Mucosa of rectum (tissue), 2 donors: Measurements from ENCODE around the gene PDCD1.
A peak's percentile ranks its signal among the peaks of the same experiment; 100 is the strongest.
"Not testable (repeated sequence)": the region's sequence is repeated elsewhere in the genome, so short reads cannot be mapped to it uniquely, and the experiment has no call there.

Source experiments
- H3K27ac ChIP-seq, 2 donors: one replicate each; pipeline ENCODE4 v1.7.0; 2013; ENCODE audit warnings: inconsistent platforms in 2 of 2, low read depth in 2 of 2, low read length in 2 of 2
- H3K27me3 ChIP-seq, 2 donors: one replicate each; pipeline ENCODE4 v1.7.0; 2013; ENCODE audit warnings: low read length in 2 of 2; ENCODE audit not compliant: control insufficient read depth in 2 of 2, insufficient read depth in 2 of 2
- H3K36me3 ChIP-seq, 2 donors: one replicate each; pipeline ENCODE4 v1.7.0; 2013; ENCODE audit warnings: low read length in 2 of 2; ENCODE audit not compliant: control insufficient read depth in 2 of 2, insufficient read depth in 2 of 2
- H3K4me1 ChIP-seq, 2 donors: one replicate each; pipeline ENCODE4 v1.7.0; 2013; ENCODE audit warnings: low read length in 2 of 2, mild to moderate bottlenecking in 1 of 2; ENCODE audit not compliant: control insufficient read depth in 2 of 2, insufficient read depth in 2 of 2
- H3K4me3 ChIP-seq, 2 donors: one replicate each; pipeline ENCODE4 v1.7.0; 2013; ENCODE audit warnings: low read length in 2 of 2
- H3K9ac ChIP-seq, 2 donors: one replicate each; pipeline ENCODE4 v1.7.0; 2013; ENCODE audit warnings: low read length in 2 of 2, low read depth in 1 of 2, mild to moderate bottlenecking in 1 of 2
- H3K9me3 ChIP-seq, 2 donors: one replicate each; pipeline ENCODE4 v1.7.0; 2013; ENCODE audit warnings: low read length in 2 of 2; ENCODE audit not compliant: control insufficient read depth in 2 of 2
- donor health status: healthy.
- donor health status: Normal muscosa, but diverticular disease.

Gene PDCD1

DNA sequence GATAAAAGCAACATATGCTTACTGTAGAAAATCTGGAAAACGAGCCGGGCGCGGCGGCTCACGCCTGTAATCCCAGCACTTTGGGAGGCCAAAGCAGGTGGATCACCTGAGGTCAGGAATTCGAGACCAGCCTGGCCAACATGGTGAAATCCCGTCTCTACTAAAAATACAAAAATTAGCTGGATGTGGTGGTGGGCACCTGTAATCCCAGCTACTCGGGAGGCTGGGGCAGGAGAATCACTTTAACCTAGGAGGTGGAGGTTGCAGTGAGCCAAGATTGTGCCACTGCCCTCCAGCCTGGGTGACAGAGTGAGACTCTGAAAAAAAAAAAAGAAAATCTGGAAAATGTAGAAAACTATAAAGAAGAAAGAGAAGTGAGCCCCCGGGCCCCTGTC is 40.9 kb downstream of the PDCD1 start:
- not testable (repeated sequence) for H3K27ac ChIP-seq, H3K36me3 ChIP-seq, H3K4me3 ChIP-seq, H3K9me3 ChIP-seq, H3K27me3 ChIP-seq
- peaks cover 8 to 24% of the 10 kb centered on the region in 2 donors for H3K4me1 ChIP-seq
- H3K9ac ChIP-seq = peak overlapping the region in 1 of 2 donors; percentile 10

DNA sequence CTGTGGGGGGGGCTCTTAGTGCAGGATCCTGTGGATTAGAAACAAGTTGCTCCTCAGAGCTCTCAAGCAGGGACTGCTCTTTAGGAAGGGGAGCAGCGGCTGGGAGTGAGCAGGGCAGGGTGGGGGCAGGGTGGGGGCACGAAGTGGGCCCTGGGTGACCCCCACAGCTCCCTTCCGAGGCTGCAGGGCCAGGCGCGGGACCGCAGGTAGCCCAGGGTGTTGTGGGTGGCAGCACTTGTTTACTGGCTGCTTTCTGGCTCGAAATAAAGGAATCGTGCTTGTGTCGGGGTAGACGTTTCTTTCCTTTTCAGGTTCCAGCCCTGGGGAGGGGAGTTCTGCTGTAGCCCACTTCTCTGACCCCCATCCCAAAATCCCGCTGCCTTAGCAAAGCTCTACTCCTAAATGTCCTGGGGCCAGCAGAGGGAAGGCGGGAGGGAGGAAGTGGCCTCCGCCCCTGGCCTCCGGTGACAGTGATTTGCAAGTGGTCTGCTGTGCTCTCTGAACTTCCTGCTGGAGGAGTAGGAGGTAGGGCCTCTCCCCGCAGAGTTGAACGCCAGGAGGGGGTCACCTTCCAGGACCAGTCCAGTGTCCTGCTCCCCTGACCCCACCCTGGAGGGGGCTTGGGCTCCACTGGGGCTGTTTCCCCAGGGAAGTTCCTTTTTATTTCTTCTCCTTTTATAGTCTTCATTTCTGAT is 41.4 kb downstream of the PDCD1 start:
- peaks cover 0 to 3% of the 10 kb centered on the region in 2 donors for H3K27me3 ChIP-seq
- no peak overlapping the region for H3K4me3 ChIP-seq
- peaks cover 8 to 24% of the 10 kb centered on the region in 2 donors for H3K4me1 ChIP-seq
- H3K27ac ChIP-seq = no peak overlapping the region
- no peaks in the 10 kb centered on the region for H3K36me3 ChIP-seq
- H3K9me3 ChIP-seq = no peaks in the 10 kb centered on the region
- no peak overlapping the region for H3K9ac ChIP-seq

DNA sequence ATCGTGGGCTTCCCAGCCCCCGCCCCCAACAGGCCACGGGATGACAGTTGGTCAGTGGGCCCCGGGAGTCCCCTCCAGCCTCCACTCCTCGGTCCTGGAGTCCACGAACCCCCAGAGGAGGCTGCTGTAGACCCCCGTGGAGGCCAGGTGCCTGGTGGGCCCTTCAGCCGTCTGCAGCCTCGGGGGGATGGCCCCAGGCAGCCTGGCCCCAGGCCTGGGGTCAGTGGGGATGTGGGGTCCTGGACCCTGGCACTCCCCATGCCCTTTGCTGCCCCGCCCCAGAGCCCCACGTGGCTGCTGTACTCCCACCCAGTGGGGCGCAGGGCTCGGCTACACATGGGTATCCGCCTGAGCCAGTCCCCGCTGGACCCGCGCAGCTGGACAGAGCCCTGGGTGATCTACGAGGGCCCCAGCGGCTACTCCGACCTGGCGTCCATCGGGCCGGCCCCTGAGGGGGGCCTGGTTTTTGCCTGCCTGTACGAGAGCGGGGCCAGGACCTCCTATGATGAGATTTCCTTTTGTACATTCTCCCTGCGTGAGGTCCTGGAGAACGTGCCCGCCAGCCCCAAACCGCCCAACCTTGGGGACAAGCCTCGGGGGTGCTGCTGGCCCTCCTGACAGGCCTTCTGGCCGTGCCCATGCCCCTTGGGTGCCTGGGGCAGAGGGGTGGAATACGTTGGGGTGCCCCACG is 42.1 kb downstream of the PDCD1 start:
- Histone ChIP-seq H3K36me3 (no peaks in the 10 kb centered on the region), H3K27me3 (peaks cover 0 to 3% of the 10 kb centered on the region in 2 donors), H3K9ac (no peak overlapping the region)

DNA sequence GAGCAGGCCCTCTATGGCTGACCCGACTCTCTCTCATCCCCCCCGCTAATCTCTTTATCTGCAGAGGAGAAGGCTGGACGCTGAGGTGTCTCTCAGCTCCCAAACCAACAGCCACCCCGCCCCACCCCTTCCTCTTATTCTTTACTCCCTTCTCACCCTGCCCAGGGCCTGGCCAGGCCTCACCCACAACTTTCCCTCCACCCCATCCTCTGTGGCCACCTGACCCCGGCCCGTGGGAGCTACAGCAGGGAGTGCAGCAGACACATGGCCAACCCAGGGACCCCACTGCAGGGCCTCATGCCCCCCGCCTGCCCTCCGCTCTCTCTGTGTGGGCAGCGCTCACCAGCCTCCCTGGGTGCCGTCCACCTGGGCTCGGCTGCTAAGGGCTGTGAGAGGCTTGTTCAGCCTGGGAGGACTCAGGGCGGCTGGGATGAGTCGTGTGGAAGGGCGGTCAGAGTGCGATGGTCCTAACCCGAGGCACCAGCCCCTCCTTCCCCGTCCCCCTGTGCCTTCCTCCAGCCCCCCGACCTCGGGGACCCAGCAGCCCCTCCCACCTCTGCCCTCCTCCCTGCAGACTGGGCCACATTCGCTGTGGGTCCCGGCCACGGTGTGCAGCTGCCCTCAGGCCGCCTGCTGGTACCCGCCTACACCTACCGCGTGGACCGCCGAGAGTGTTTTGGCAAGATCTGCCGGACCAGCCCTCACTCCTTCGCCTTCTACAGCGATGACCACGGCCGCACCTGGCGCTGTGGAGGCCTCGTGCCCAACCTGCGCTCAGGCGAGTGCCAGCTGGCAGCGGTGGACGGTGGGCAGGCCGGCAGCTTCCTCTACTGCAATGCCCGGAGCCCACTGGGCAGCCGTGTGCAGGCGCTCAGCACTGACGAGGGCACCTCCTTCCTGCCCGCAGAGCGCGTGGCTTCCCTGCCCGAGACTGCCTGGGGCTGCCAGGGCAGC is 42.9 kb downstream of the PDCD1 start:
- Histone ChIP-seq H3K36me3 (no peaks in the 10 kb centered on the region), H3K9me3 (no peaks in the 10 kb centered on the region), H3K4me1 (peaks cover 8 to 28% of the 10 kb centered on the region in 2 donors), H3K4me3 (no peak overlapping the region), H3K27me3 (peaks cover 0 to 3% of the 10 kb centered on the region in 2 donors), H3K9ac (no peak overlapping the region), H3K27ac (no peak overlapping the region)

More for the DNA sequence above, 42.1 kb downstream of the PDCD1 start:
- Histone ChIP-seq H3K4me1 (peaks cover 8 to 24% of the 10 kb centered on the region in 2 donors), H3K9me3 (no peaks in the 10 kb centered on the region), H3K4me3 (no peak overlapping the region), H3K27ac (no peak overlapping the region)

DNA sequence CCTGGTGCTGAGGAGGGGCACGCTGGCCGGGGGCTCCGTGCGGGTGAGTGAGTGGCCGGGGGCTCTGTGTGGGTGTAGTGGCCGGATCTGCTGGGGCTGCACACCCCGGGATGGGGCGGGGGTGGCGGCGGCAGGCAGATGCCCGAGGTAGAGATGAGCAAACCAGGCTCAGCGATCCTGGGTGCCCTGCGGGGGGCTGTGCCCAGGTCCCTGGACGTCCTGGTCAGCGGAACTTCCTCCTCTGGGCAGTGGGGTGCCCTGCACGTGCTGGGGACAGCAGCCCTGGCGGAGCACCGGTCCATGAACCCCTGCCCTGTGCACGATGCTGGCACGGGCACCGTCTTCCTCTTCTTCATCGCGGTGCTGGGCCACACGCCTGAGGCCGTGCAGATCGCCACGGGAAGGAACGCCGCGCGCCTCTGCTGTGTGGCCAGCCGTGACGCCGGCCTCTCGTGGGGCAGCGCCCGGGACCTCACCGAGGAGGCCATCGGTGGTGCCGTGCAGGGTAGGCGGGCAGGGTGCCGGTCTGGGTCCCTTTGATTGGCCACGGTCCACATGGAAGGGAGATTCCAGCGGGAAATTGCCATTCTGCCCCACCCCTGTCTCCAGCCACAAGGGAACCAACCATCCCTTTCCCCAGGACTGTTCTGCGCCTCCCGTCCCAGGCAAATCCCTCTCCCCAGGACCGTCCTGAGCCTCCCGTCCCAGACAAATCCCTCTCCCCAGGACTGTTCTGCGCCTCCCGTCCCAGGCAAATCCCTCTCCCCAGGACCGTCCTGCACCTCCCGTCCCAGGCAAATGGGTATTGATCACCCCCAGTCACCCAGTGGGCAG is 43.8 kb downstream of the PDCD1 start:
- H3K4me1 ChIP-seq = peaks cover 14 to 33% of the 10 kb centered on the region in 2 donors
- H3K9me3 ChIP-seq = no peaks in the 10 kb centered on the region
- H3K27ac ChIP-seq = no peak overlapping the region
- no peak overlapping the region for H3K9ac ChIP-seq
- H3K36me3 ChIP-seq = no peaks in the 10 kb centered on the region
- peaks cover 0 to 3% of the 10 kb centered on the region in 2 donors for H3K27me3 ChIP-seq
- H3K4me3 ChIP-seq = no peak overlapping the region

DNA sequence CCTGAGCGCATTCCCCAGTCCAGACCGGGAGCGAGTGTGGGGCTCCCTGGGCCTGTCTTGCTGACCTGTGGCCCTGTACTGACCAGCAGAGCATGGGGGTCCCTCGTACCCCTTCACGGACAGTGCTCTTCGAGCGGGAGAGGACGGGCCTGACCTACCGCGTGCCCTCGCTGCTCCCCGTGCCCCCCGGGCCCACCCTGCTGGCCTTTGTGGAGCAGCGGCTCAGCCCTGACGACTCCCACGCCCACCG is 44.4 kb downstream of the PDCD1 start:
- no peak overlapping the region for H3K27ac ChIP-seq
- no peaks in the 10 kb centered on the region for H3K9me3 ChIP-seq
- H3K4me3 ChIP-seq = no peak overlapping the region
- H3K4me1 ChIP-seq = peaks cover 16 to 37% of the 10 kb centered on the region in 2 donors
- no peaks in the 10 kb centered on the region for H3K36me3 ChIP-seq
- peaks cover 0 to 3% of the 10 kb centered on the region in 2 donors for H3K27me3 ChIP-seq
- no peak overlapping the region for H3K9ac ChIP-seq

DNA sequence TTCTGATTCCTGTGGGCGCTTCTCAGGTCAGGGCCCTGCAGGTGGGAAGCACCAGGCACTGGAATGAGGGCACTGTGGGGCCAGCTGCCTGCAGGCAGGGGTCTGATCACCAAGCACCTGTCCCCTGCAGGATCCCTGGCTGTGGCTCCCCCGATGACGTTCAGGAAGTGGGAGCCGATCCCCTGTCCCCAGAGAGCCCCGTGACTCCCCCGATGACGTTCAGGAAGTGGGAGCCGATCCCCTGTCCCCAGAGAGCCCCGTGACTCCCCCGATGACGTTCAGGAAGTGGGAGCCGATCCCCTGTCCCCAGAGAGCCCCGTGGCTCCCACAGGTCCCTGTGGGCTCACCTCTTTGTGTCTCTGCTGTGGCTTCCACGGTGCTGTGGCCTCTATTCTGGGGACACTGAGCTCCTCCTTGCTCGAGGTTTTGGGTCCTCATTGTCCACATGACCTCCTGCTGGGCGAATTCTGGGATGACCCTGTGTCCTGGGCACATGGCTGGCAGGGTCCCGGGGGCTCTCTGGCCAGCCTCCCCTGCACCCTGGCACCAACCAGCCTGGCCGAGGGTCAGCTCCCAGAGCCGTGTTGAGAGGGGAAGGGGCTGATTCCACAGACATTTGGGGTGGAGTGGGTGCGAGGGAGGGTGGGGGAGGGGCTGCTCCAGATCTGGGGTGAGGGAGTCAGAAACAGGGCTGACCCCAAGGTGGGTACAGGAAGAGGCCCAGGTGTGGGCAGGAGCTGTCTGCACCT is 44.9 kb downstream of the PDCD1 start:
- no peaks in the 10 kb centered on the region for H3K36me3 ChIP-seq
- no peaks in the 10 kb centered on the region for H3K9me3 ChIP-seq
- H3K4me3 ChIP-seq = no peak overlapping the region
- H3K9ac ChIP-seq = no peak overlapping the region
- no peak overlapping the region for H3K27ac ChIP-seq
- H3K4me1 ChIP-seq = peaks cover 16 to 39% of the 10 kb centered on the region in 2 donors
- H3K27me3 ChIP-seq = peaks cover 0 to under 1% of the 10 kb centered on the region in 2 donors

DNA sequence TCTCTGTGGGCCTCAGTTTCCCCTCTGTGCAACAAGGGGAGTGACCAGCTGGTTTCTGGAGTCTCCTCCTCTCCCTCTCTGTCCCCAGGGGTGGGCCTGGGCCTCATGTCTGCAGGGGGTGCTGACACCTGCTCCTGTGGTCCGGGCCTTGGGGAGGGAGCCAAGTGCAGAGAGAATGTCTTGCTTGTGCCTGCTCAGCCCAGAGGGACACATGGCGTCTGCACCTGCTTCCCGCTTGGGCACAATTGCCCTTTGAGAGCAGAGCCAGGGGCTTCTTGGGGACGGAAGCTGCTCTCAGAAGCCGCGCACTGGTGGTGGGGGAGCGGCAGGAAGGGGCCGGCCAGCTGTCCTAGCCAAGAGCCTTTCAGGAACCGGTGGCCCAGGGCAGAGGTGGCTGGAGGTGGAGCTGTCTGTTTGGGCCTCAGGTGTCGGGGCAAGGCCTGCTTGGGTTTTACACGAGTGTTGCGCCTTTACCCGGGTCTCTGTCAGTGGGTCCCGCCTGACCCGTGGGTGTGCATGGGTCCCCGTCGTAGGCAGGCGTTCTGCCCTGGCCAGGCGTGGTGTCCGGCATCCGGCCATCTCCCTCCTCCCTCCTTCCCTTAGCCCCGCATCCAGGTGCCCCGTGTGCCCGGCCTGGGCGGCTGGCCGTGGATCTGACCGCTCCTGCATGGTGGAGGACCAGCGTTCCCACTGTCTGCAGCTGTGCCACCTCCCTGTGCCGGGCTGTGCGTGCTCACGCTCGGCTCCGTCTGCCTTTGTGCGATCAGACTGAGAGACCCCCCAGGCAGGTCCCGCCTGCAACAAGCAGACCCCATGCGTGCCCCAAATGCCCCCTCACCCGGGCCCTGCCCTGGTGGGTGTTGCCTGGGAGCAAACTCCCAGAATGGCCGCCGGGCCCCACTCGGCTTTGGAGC is 45.7 kb downstream of the PDCD1 start:
- Histone ChIP-seq H3K27me3 (no peaks in the 10 kb centered on the region), H3K9ac (no peak overlapping the region), H3K36me3 (no peaks in the 10 kb centered on the region), H3K9me3 (no peaks in the 10 kb centered on the region), H3K27ac (no peak overlapping the region), H3K4me3 (no peak overlapping the region), H3K4me1 (peaks cover 17 to 40% of the 10 kb centered on the region in 2 donors)
